SHP77 (cell line): ENCODE results near the gene TCEA3.

ENCODE experiments used
- DNase-seq, 2 experiments: peaks; one replicate each; lab custom pipeline; 2025; lab: John Stamatoyannopoulos, UW

The TCEA3 gene

GRCh38 chr1:23421343-23421742 lies 3.2 kb downstream of the TCEA3 start:
- no peak for DNase-seq

- no peak for DNase-seq
Measured at GRCh38 chr1:23420778-23421177, 3.8 kb downstream of the TCEA3 start.

DNA sequence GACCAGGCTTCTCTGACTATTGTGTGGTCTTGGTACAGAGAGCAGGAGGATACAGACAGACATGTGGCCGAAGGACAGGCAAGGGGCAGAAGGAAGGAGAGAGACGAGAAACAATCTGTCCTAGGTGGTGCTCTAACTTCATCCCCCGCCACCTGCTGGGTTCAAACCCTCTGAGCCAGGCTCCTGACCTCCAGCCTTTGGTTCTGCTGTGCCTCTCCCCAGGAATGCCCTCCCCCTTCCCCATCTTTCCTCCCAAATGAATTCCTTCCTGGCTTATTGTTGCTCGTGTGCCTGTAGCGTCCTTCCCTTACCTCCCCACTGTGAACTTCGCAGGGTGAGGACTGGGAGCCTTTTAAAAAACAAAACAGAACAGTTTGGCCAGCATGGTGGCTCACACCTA lies 5.4 kb downstream of the TCEA3 start:
- DNase-seq = no peak

DNA sequence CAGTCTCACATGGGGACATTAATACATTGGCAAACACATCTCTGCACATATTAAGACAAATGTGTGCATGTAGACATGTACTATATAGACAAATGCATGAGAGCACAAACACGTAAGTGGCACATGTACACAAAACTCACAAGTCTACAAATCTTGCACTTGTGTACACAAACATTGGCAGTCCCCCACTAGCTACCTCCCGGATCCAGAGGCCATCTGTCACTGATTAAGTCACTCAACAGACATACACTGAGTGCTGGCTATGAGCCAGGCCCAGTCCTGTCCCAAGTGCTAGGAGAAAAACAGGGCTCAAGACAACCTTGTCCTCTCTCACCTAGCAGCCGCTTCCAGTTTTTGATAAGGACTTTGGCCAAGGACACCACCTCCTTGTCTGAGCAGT lies 7.0 kb downstream of the TCEA3 start:
- DNase-seq = peak; percentile 61 to 66

GRCh38 chr1:23416964-23417363 lies 7.6 kb downstream of the TCEA3 start:
- DNase-seq = no peak

GRCh38 chr1:23408797-23409290 lies 15.7 kb downstream of the TCEA3 start:
- no peak for DNase-seq

DNA sequence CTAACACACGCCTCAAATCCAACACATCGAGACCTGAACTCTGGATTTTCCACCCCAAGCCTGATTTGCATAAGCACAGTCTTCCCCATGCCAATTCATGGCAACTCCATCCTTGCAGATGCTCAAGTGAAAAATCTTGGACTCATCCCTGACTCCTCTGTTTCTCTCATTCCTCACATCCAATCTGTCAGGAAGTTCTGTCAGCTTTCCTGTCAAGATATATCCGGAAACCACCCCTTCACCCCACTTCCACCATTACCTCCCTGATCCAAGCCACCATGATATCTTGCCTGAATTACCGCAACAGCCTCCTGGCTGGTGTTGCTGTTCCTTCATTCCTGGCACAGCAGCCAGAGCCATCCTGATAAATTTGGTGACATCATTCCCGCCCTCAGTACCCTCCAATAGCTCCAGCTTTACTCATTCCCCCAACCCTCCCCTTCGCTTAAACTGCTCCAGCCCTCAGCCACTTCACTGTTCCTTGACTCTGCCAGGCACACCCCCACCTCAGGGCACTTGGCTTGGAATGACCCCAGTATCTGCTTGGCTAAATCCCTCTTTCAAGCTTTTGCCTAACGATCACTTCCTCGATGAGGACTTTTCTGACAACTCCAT lies 17.4 kb downstream of the TCEA3 start:
- no peak for DNase-seq

DNA sequence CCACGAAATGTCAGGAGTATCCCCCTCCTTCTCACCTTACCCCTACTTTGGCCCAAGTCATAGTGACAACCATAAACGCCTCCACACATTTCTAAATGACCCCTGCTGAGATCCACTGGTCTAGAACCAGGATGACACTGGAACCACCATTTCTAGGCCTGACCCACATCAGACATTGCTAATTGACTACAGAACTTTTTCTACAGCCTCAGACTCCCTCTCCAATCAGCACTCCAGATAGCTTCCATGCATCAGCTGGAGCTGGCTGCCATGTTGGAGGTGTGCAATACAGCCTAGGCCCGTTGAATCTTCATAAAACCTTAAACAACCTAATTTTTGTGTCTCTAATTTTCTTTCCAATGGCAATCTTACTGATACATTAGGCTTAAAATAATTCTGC lies 18.6 kb downstream of the TCEA3 start:
- no peak for DNase-seq

DNA sequence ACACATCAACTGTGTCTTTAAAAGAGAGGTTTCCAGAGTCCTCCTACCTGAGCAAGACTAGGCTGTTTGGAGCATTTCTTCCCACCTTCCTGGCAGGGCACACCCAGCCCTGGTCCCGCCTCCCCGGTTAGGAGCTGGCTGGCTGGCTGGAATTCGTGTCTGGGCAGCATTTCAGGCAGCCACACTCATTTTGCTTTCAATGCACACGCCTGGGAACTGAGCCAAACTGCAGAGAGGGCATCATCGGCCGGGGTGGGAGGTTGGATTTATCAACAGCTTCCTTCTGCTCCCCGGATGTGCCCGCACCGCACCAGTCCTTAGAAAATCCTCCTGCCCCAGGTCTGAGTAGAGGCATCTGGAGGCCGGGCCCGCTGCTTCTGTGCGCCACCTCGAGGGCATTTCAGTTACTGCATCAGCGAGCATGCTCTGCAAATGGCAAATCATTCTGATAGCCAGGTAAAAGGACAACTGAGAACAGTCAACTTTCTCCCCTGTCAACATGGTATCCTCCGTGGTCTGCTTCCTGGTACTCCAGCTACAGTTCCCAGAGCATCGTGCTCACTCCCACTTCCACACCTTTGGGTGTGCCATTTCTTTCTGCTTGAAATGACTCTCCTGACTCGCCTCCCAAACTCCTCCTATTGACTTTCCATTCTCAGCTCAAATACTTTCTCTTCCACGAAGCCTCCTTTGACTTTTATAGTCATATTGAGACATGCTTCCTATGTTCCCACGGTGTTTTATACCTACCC lies 20.6 kb downstream of the TCEA3 start:
- peak; percentile 94 for DNase-seq

GRCh38 chr1:23403355-23403734 lies 21.2 kb downstream of the TCEA3 start:
- DNase-seq = no peak

DNA sequence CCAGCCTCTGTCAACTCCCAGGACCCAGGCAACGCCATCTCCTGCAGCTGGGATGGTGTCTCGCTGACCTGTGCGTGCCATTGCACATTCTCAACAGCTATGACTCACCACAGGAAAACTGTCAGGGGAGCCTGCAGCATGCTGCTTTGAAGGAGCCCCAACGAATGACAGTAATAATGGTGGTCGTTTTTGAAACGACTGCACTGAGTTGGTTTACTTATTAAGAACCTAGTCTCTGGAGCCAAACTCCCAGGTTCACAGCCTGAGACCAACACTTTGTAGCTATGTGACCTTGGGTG lies 21.6 kb downstream of the TCEA3 start:
- DNase-seq = peak; percentile 18 to 59

GRCh38 chr1:23402286-23403037 lies 22.1 kb downstream of the TCEA3 start:
- no peak for DNase-seq

DNA sequence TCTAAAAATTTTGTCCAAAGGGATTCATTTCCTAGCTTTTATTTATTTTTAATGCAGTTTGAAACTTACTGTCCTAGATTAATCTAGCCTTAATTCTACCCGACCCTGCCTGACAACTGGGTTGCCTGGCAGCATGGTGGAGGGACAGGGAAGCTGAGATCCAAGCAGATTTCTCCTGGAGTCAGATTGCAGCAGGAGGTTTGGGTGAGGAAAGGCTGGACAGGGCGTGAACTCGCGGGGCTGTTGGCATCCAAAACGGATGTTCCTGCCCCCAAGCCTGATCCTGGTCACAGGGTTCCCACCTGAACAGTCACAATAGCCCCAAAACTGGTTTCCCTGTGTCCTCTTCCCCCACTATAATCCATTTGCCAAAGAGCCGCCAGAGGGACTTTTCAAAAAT lies 23.2 kb downstream of the TCEA3 start:
- DNase-seq = no peak

- no peak for DNase-seq
Measured at GRCh38 chr1:23400324-23401114, 24.0 kb downstream of the TCEA3 start.

GRCh38 chr1:23399229-23399628 lies 25.3 kb downstream of the TCEA3 start:
- no peak for DNase-seq

GRCh38 chr1:23397908-23398307 lies 26.6 kb downstream of the TCEA3 start:
- no peak for DNase-seq

- no peak for DNase-seq
Measured at GRCh38 chr1:23396380-23396779, 28.2 kb downstream of the TCEA3 start.

DNA sequence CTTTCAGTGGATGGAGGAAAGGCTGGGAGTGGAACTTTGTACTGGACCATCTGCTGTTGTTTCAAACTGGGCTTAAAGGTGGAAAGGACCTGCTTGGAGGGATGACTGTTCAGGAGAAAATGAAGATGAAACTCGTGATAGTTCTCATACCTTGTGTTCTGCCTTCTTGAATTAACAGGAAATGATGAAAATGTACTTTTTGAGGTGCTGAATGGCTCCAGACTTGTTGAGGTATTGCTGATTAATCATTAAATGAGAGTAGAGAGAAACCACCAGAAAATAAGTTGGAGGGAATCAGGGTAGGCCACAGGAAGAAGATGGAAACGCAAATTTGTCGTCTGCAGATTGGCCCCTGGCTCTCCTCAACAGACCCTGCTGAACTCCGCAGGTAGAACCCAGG lies 28.7 kb downstream of the TCEA3 start:
- no peak for DNase-seq

- no peak for DNase-seq
Measured at GRCh38 chr1:23395154-23395724, 29.3 kb downstream of the TCEA3 start.

- DNase-seq = peak; percentile 66 to 77
Measured at GRCh38 chr1:23394684-23395083, 29.9 kb downstream of the TCEA3 start.

- DNase-seq = no peak
Measured at GRCh38 chr1:23394181-23394580, 30.4 kb downstream of the TCEA3 start.

GRCh38 chr1:23393706-23394105 lies 30.8 kb downstream of the TCEA3 start:
- DNase-seq = peak; percentile 36 to 63
